Loucy (cell line): Measurements from ENCODE around the gene GPR55.

ENCODE experiments used
- H2AFZ ChIP-seq: fragments of 200-600 bp; sonication (generic); 2 replicates; pipeline ENCODE4 v1.6.0; 2016; ENCODE audit warnings: antibody characterized with exemption, mild to moderate bottlenecking, low read length, moderate library complexity
- H3F3A ChIP-seq: fragments of 200-600 bp; 2 replicates; pipeline ENCODE4 v1.6.0; 2016; ENCODE audit warnings: antibody characterized with exemption, low read depth, mild to moderate bottlenecking
- H3K27me3 ChIP-seq: fragments of 200-600 bp; sonication (generic); 2 replicates; pipeline ENCODE4 v1.6.1; 2014; ENCODE audit warnings: low read length, mild to moderate bottlenecking; ENCODE audit not compliant: insufficient read depth, poor library complexity, severe bottlenecking
- H3K36me3 ChIP-seq: fragments of 200-600 bp; sonication (generic); 2 replicates; pipeline ENCODE4 v1.6.1; 2016; ENCODE audit warnings: low read length; ENCODE audit not compliant: insufficient read depth
- H3K4me1 ChIP-seq: fragments of 200-600 bp; sonication (generic); 2 replicates; pipeline ENCODE4 v1.5.1; 2014; ENCODE audit warnings: low read length, mild to moderate bottlenecking; ENCODE audit not compliant: insufficient read depth, poor library complexity, severe bottlenecking
- H3K4me2 ChIP-seq: fragments of 200-600 bp; sonication (generic); 2 replicates; pipeline ENCODE4 v1.6.0; 2014; ENCODE audit warnings: antibody characterized with exemption, low read length, low read depth, mild to moderate bottlenecking; ENCODE audit not compliant: poor library complexity, severe bottlenecking
- H3K4me3 ChIP-seq: fragments of 200-600 bp; sonication (generic); 2 replicates; pipeline ENCODE4 v1.5.1; 2014; ENCODE audit warnings: low read length, mild to moderate bottlenecking, mixed read lengths; ENCODE audit not compliant: poor library complexity, severe bottlenecking
- H3K79me2 ChIP-seq: fragments of 200-600 bp; sonication (generic); 2 replicates; pipeline ENCODE4 v1.6.1; 2014; ENCODE audit warnings: low read length; ENCODE audit not compliant: insufficient read depth
- H3K9ac ChIP-seq: fragments of 200-600 bp; sonication (generic); 2 replicates; pipeline ENCODE4 v1.6.0; 2014; ENCODE audit warnings: mild to moderate bottlenecking, low read depth, low read length, moderate library complexity; ENCODE audit not compliant: poor library complexity, severe bottlenecking
- H3K9me2 ChIP-seq: fragments of 200-600 bp; sonication (generic); replicated peaks from 2 replicates; pipeline ENCODE4 v1.6.1; 2016; ENCODE audit warnings: low read depth, low read length, mixed read lengths
- H3K9me3 ChIP-seq: fragments of 200-600 bp; sonication (generic); 2 replicates; pipeline ENCODE4 v1.6.1; 2014; ENCODE audit warnings: mild to moderate bottlenecking, antibody characterized with exemption, low read length, low read depth; ENCODE audit not compliant: insufficient read depth
- H4K20me1 ChIP-seq: fragments of 200-600 bp; sonication (generic); 2 replicates; pipeline ENCODE4 v1.6.0; 2014; ENCODE audit warnings: antibody characterized with exemption, low read length, mild to moderate bottlenecking; ENCODE audit not compliant: insufficient read depth, poor library complexity, severe bottlenecking
- CTCF ChIP-seq: fragments of 200-600 bp; sonication (generic); conservative IDR thresholded peaks from 2 replicates; pipeline ENCODE4 v1.5.1; 2014; ENCODE audit warnings: mild to moderate bottlenecking, antibody characterized with exemption, low read length
- EZH2phosphoT487 ChIP-seq: fragments of 200-600 bp; IDR thresholded peaks from 2 replicates; pipeline ENCODE4 v1.6.1; 2018; ENCODE audit warnings: antibody characterized with exemption, mild to moderate bottlenecking, moderate library complexity, borderline replicate concordance

The GPR55 gene

GRCh38 chr2:230861552-230862255, 63.3 kb downstream of the GPR55 start:
- Histone ChIP-seq H3K4me2 (no peak overlapping the region), H3K9me3 (no peaks in the 10 kb centered on the region), H3K4me3 (no peak overlapping the region), H3K27me3 (peaks cover 4% of the 10 kb centered on the region), H3K4me1 (peaks cover 7% of the 10 kb centered on the region), H3K9me2 (no peaks in the 10 kb centered on the region), H3K9ac (no peak overlapping the region), H3K36me3 (no peaks in the 10 kb centered on the region), H2AFZ (peak overlapping the region; percentile 31; the same call in 1 of the 2 replicates), H3F3A (0 out of 2 replicates have a peak, but pooled peaks cover 5% of the 10 kb centered on the region), H3K79me2 (peaks cover 19% of the 10 kb centered on the region), H4K20me1 (no peaks in the 10 kb centered on the region)
- no peak for TF ChIP-seq EZH2phosphoT487
- TF ChIP-seq CTCF: no peak
